ENCODE measurements around the gene CEP41.

DNA sequence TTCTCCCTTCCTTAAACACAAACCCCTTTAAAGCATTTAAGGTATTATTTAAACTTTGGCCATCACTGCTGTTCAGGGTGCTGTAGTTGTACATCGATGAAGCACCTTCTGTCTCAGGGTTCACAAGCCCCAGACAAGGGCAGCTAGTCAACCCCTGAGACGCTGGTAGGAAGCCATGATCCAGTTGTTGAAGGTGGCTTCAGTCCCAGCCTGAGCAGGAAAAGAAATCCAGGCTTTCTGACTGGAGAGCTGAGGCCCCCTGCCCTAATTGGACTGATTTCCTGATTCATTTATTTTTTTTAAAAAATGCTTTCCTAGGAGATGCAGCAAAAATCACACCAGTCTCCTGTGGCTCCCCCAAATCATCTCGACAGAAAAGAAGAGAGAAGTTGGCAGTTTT, 44.7 kb downstream of the CEP41 start:
- TF ChIP-seq ZNF317 (CRISPR knock-in tag; IDR thresholded peaks at IDR 0.05; ENCODE audit: borderline replicate concordance, low read depth): no peak
- TF ChIP-seq, protein P1, sequence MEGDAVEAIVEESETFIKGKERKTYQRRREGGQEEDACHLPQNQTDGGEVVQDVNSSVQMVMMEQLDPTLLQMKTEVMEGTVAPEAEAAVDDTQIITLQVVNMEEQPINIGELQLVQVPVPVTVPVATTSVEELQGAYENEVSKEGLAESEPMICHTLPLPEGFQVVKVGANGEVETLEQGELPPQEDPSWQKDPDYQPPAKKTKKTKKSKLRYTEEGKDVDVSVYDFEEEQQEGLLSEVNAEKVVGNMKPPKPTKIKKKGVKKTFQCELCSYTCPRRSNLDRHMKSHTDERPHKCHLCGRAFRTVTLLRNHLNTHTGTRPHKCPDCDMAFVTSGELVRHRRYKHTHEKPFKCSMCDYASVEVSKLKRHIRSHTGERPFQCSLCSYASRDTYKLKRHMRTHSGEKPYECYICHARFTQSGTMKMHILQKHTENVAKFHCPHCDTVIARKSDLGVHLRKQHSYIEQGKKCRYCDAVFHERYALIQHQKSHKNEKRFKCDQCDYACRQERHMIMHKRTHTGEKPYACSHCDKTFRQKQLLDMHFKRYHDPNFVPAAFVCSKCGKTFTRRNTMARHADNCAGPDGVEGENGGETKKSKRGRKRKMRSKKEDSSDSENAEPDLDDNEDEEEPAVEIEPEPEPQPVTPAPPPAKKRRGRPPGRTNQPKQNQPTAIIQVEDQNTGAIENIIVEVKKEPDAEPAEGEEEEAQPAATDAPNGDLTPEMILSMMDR (IDR thresholded peaks at IDR 0.05): no peak
- TF ChIP-seq, protein P2, sequence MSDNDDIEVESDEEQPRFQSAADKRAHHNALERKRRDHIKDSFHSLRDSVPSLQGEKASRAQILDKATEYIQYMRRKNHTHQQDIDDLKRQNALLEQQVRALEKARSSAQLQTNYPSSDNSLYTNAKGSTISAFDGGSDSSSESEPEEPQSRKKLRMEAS (CRISPR knock-in tag; IDR thresholded peaks at IDR 0.05): no peak
- TF ChIP-seq, protein P3, sequence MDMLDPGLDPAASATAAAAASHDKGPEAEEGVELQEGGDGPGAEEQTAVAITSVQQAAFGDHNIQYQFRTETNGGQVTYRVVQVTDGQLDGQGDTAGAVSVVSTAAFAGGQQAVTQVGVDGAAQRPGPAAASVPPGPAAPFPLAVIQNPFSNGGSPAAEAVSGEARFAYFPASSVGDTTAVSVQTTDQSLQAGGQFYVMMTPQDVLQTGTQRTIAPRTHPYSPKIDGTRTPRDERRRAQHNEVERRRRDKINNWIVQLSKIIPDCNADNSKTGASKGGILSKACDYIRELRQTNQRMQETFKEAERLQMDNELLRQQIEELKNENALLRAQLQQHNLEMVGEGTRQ (CRISPR knock-in tag; IDR thresholded peaks at IDR 0.05): no peak
